BJ (cell line): ENCODE data around the gene TRIM25. TPM values are rescaled to one million over a fixed set of nuclear protein-coding genes. Genes with fewer than 3 reads are reported as not detected.

ENCODE experiments used
- CTCF ChIA-PET: fragments of 350-600 bp; formaldehyde crosslinking; extraction: SDS; loops from one replicate; lab custom pipeline; 2021; ENCODE audit warnings: antibody characterized with exemption, inconsistent platforms; lab: Yijun Ruan, JAX
- POLR2A ChIA-PET: fragments of 300-600 bp; sonication (Branson Sonifier 250); formaldehyde crosslinking; extraction: SDS; loops from one replicate; lab custom pipeline; 2021; ENCODE audit warnings: antibody characterized with exemption; lab: Charles Lee
- DNase-seq: peaks from one replicate; pipeline ENCODE4 v3.0.0-alpha.2; 2011; ENCODE audit warnings: low read depth
- H3K27me3 ChIP-seq: 2 replicates; pipeline ENCODE4 v1.6.0; 2011; ENCODE audit warnings: low read length; ENCODE audit not compliant: control insufficient read depth, insufficient read depth
- H3K36me3 ChIP-seq: 2 replicates; pipeline ENCODE4 v1.5.1; 2011; ENCODE audit warnings: low read length; ENCODE audit not compliant: control insufficient read depth, insufficient read depth
- H3K4me3 ChIP-seq: 2 replicates; pipeline ENCODE4 v1.5.1; 2011; ENCODE audit warnings: low read depth, mild to moderate bottlenecking, control low read depth, low read length
- polyA plus RNA-seq: library from polyadenylated mRNA; depleted of rRNA; stranded (reverse); fragments of >200 nt; gene quantifications from 2 replicates; pipeline ENCODE4 v1.2.3, GENCODE V29; 2011
- TF ChIP-seq, protein P1 (sequence below): IDR thresholded peaks from 2 replicates; pipeline ENCODE4 v1.5.1; 2011; ENCODE audit warnings: low read depth, mild to moderate bottlenecking, control low read depth, inconsistent platforms, low read length, moderate library complexity; ENCODE audit not compliant: insufficient read depth

TRIM25 gene
- polyA plus RNA-seq, 1 experiment, result 25.6 TPM

DNA sequence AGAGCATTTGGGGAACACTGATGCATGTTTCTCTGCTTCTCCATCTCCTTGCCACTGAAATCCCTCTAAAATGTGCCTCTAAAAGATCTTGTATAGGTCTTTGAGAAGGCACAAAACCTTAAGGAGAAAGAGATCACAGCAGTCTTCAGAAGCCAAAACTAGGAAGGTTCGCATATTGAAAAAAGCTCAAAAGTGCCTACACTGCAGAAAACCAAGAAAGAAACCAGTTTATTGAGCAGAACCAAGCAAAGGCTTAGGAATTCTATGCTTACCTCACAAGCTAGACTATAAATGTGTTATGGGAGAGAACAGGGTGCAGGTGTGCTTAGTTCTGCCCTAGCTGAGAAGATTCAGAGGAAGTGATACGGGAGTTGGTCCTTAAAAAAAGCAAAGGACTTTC, 63.3 kb downstream of the TRIM25 start:
- POLR2A ChIA-PET, result no interaction called here
- CTCF ChIA-PET, result interaction anchor here (0.6 to 2.3 kb wide), 3 partner anchors 8 to 159 kb away, joined by 3 to 7 read pairs (median 5); no protein-coding TSS in a partner anchor

DNA sequence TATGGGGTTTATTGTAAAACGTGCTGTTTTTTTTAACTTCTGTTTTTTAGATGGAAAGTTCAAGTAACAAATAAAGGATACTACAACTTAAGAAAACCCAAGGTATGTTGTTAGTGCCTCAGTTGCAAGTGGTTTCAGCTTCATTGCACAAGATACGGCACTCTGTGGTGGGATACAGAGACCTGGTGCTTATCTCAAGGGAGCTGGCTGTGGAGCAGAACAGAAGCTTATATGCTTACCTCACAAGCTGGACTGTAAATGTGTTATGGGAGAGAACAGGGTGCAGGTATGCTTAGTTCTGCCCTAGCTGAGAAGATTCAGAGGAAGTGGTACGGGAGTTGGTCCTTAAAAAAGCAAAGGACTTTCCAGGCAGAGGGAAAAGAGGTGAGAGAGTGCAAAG, 64.7 kb downstream of the TRIM25 start:
- peaks cover 5% of the 10 kb centered on the region; the same call in 1 of the 2 replicates for H3K36me3 ChIP-seq
- POLR2A ChIA-PET, result no interaction called here
- no peak for DNase-seq
- no peaks in the 10 kb centered on the region for H3K27me3 ChIP-seq
- TF ChIP-seq, protein P1, sequence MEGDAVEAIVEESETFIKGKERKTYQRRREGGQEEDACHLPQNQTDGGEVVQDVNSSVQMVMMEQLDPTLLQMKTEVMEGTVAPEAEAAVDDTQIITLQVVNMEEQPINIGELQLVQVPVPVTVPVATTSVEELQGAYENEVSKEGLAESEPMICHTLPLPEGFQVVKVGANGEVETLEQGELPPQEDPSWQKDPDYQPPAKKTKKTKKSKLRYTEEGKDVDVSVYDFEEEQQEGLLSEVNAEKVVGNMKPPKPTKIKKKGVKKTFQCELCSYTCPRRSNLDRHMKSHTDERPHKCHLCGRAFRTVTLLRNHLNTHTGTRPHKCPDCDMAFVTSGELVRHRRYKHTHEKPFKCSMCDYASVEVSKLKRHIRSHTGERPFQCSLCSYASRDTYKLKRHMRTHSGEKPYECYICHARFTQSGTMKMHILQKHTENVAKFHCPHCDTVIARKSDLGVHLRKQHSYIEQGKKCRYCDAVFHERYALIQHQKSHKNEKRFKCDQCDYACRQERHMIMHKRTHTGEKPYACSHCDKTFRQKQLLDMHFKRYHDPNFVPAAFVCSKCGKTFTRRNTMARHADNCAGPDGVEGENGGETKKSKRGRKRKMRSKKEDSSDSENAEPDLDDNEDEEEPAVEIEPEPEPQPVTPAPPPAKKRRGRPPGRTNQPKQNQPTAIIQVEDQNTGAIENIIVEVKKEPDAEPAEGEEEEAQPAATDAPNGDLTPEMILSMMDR, result no peak
- CTCF ChIA-PET, result no interaction called here
- no peak overlapping the region for H3K4me3 ChIP-seq

More for the DNA sequence above, 63.3 kb downstream of the TRIM25 start:
- Histone ChIP-seq H3K27me3 (no peaks in the 10 kb centered on the region), H3K36me3 (peaks cover 5% of the 10 kb centered on the region; the same call in 1 of the 2 replicates), H3K4me3 (no peak overlapping the region)
- no peak for DNase-seq
- TF ChIP-seq, protein P1, result no peak

DNA sequence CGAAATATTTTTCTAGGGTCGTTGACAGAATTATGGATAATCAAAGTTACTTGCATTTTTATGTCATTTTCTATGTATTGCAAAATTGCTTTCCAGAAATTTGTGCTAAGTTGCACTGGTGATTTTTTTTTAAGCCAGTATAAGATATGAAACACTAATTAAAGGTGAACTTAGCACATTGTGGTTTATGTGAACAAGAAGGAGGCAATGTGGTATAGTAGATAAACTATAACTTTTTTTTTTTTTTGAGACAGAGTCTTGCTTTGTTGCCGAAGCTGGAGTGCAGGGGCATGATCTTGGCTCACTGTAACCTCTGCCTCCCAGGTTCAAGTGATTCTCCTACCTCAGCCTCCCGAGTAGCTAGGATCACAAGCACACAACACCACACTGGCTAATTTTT, 66.7 kb downstream of the TRIM25 start:
- CTCF ChIA-PET, result no interaction called here

DNA sequence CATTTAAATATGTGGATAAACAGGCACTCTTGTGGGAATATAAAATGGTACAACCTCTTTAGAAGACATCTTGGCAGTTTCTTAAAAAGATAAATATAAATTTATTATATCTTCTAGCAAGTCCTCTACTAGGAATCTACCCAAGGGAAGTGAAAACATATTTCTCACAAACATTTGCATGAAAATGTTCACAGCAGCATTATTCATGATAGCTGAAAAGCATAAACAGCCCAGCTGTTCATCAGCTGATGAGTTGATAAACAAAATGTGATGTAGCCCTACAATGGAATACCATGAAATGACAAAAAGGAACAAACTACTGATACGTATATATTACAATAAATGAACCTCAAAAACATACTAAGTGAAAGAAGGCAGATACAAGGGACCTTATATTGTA, 67.9 kb downstream of the TRIM25 start:
- ChIA-PET POLR2A (no interaction called here), CTCF (no interaction called here)
- DNase-seq, result no peak
- H3K4me3 ChIP-seq, result no peak overlapping the region
- H3K27me3 ChIP-seq, result no peaks in the 10 kb centered on the region
- TF ChIP-seq, protein P1, result no peak
- H3K36me3 ChIP-seq, result peaks cover 4% of the 10 kb centered on the region; the same call in 1 of the 2 replicates

More for the DNA sequence above, 66.7 kb downstream of the TRIM25 start:
- Histone ChIP-seq H3K4me3 (no peak overlapping the region), H3K36me3 (peaks cover 5% of the 10 kb centered on the region; the same call in 1 of the 2 replicates), H3K27me3 (no peaks in the 10 kb centered on the region)
- DNase-seq, result no peak
- TF ChIP-seq, protein P1, result no peak
- POLR2A ChIA-PET, result no interaction called here

DNA sequence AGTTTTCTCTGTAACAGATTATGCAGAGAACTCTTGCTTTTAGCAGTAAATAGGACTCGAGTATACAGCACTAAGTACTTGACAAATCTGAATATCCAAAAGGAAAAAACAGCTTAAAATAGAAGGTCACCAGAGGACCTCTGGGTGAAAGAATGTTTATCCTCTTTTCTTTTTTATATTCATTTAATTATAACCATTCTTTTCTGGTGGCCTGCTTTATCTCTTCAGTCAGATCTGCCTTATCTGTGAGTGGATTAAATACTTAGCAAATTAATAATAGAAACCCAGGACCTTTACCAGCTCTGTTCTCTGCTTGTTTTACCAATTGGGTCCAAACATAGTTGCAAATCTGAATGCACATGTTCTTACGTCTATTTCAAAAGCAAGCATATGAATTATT, 71.3 kb downstream of the TRIM25 start:
- no peak overlapping the region for H3K4me3 ChIP-seq
- H3K27me3 ChIP-seq, result no peaks in the 10 kb centered on the region
- ChIA-PET POLR2A (interaction anchor here (0.5 kb wide), 1 partner anchor 452 kb away, joined by 3 read pairs; no protein-coding TSS in a partner anchor), CTCF (interaction anchor here (1.8 kb wide), 1 partner anchor 8 kb away, joined by 7 read pairs; no protein-coding TSS in a partner anchor)
- H3K36me3 ChIP-seq, result no peaks in the 10 kb centered on the region
- TF ChIP-seq, protein P1, result no peak
- no peak for DNase-seq
